Mucosa of rectum (tissue), 2 donors: Measurements from ENCODE around the gene SATB2.

Experiments
- H3K27ac ChIP-seq, 2 donors: one replicate each; pipeline ENCODE4 v1.7.0; 2013; ENCODE audit warnings: inconsistent platforms in 2 of 2, low read depth in 2 of 2, low read length in 2 of 2
- H3K27me3 ChIP-seq, 2 donors: one replicate each; pipeline ENCODE4 v1.7.0; 2013; ENCODE audit warnings: low read length in 2 of 2; ENCODE audit not compliant: control insufficient read depth in 2 of 2, insufficient read depth in 2 of 2
- H3K36me3 ChIP-seq, 2 donors: one replicate each; pipeline ENCODE4 v1.7.0; 2013; ENCODE audit warnings: low read length in 2 of 2; ENCODE audit not compliant: control insufficient read depth in 2 of 2, insufficient read depth in 2 of 2
- H3K4me1 ChIP-seq, 2 donors: one replicate each; pipeline ENCODE4 v1.7.0; 2013; ENCODE audit warnings: low read length in 2 of 2, mild to moderate bottlenecking in 1 of 2; ENCODE audit not compliant: control insufficient read depth in 2 of 2, insufficient read depth in 2 of 2
- H3K4me3 ChIP-seq, 2 donors: one replicate each; pipeline ENCODE4 v1.7.0; 2013; ENCODE audit warnings: low read length in 2 of 2
- H3K9ac ChIP-seq, 2 donors: one replicate each; pipeline ENCODE4 v1.7.0; 2013; ENCODE audit warnings: low read length in 2 of 2, low read depth in 1 of 2, mild to moderate bottlenecking in 1 of 2
- H3K9me3 ChIP-seq, 2 donors: one replicate each; pipeline ENCODE4 v1.7.0; 2013; ENCODE audit warnings: low read length in 2 of 2; ENCODE audit not compliant: control insufficient read depth in 2 of 2
- donor health status: healthy.
- donor health status: Normal muscosa, but diverticular disease.

SATB2 gene

GRCh38 chr2:199452260-199452990 lies 5.3 kb downstream of the SATB2 start:
- peaks cover 0 to 5% of the 10 kb centered on the region in 2 donors for H3K36me3 ChIP-seq
- H3K27me3 ChIP-seq = peaks cover 6 to 7% of the 10 kb centered on the region in 2 donors
- H3K4me1 ChIP-seq = peaks cover 3 to 22% of the 10 kb centered on the region in 2 donors
- peak overlapping the region; percentile 38 to 61 for H3K4me3 ChIP-seq
- peak overlapping the region in 1 of 2 donors; percentile 37 for H3K27ac ChIP-seq
- no peaks in the 10 kb centered on the region for H3K9me3 ChIP-seq
- H3K9ac ChIP-seq = peak overlapping the region in 1 of 2 donors; percentile 47

GRCh38 chr2:199449956-199450355 lies 7.8 kb downstream of the SATB2 start:
- peaks cover 0 to 6% of the 10 kb centered on the region in 2 donors for H3K27me3 ChIP-seq
- H3K9me3 ChIP-seq = no peaks in the 10 kb centered on the region
- peak overlapping the region in 1 of 2 donors; percentile 47 for H3K9ac ChIP-seq
- H3K4me3 ChIP-seq = no peak overlapping the region
- peaks cover 0 to 5% of the 10 kb centered on the region in 2 donors for H3K36me3 ChIP-seq
- H3K27ac ChIP-seq = no peak overlapping the region
- H3K4me1 ChIP-seq = peaks cover 14 to 33% of the 10 kb centered on the region in 2 donors

- Histone ChIP-seq H3K9me3 (no peaks in the 10 kb centered on the region), H3K4me1 (peaks cover 14 to 33% of the 10 kb centered on the region in 2 donors), H3K4me3 (no peak overlapping the region), H3K27me3 (peaks cover 0 to 6% of the 10 kb centered on the region in 2 donors), H3K27ac (no peak overlapping the region), H3K36me3 (peaks cover 0 to 5% of the 10 kb centered on the region in 2 donors), H3K9ac (peak overlapping the region in 1 of 2 donors; percentile 47)
Observed at GRCh38 chr2:199449455-199449854, 8.3 kb downstream of the SATB2 start.

GRCh38 chr2:199446996-199447576 lies 10.7 kb downstream of the SATB2 start:
- peaks cover 21 to 30% of the 10 kb centered on the region in 2 donors for H3K4me1 ChIP-seq
- no peaks in the 10 kb centered on the region for H3K27me3 ChIP-seq
- peak overlapping the region; percentile 38 to 43 for H3K27ac ChIP-seq
- H3K9ac ChIP-seq = peak overlapping the region; percentile 38 to 47
- peaks cover under 1 to 3% of the 10 kb centered on the region in 2 donors for H3K36me3 ChIP-seq
- H3K4me3 ChIP-seq = peak overlapping the region; percentile 39 to 43
- H3K9me3 ChIP-seq = no peaks in the 10 kb centered on the region

GRCh38 chr2:199444749-199445148 lies 13.0 kb downstream of the SATB2 start:
- H3K27ac ChIP-seq = peak overlapping the region in 1 of 2 donors; percentile 18
- no peak overlapping the region for H3K4me3 ChIP-seq
- no peaks in the 10 kb centered on the region for H3K9me3 ChIP-seq
- no peaks in the 10 kb centered on the region for H3K27me3 ChIP-seq
- peaks cover 0 to 5% of the 10 kb centered on the region in 2 donors for H3K36me3 ChIP-seq
- peaks cover 26 to 29% of the 10 kb centered on the region in 2 donors for H3K4me1 ChIP-seq
- no peak overlapping the region for H3K9ac ChIP-seq

- H3K27ac ChIP-seq = no peak overlapping the region
- no peaks in the 10 kb centered on the region for H3K9me3 ChIP-seq
- H3K4me1 ChIP-seq = peaks cover 29 to 34% of the 10 kb centered on the region in 2 donors
- peaks cover 0 to 9% of the 10 kb centered on the region in 2 donors for H3K36me3 ChIP-seq
- no peaks in the 10 kb centered on the region for H3K27me3 ChIP-seq
- no peak overlapping the region for H3K4me3 ChIP-seq
- H3K9ac ChIP-seq = no peak overlapping the region
Observed at GRCh38 chr2:199443589-199444130, 14.1 kb downstream of the SATB2 start.

GRCh38 chr2:199442173-199442572 lies 15.6 kb downstream of the SATB2 start:
- Histone ChIP-seq H3K4me3 (no peak overlapping the region), H3K9me3 (no peaks in the 10 kb centered on the region), H3K27ac (peak overlapping the region; percentile 58 to 62), H3K36me3 (peaks cover 0 to 13% of the 10 kb centered on the region in 2 donors), H3K9ac (peak overlapping the region in 1 of 2 donors; percentile 8), H3K4me1 (peaks cover 31 to 38% of the 10 kb centered on the region in 2 donors), H3K27me3 (no peaks in the 10 kb centered on the region)

- Histone ChIP-seq H3K36me3 (peaks cover 0 to 13% of the 10 kb centered on the region in 2 donors), H3K27me3 (no peaks in the 10 kb centered on the region), H3K4me3 (no peak overlapping the region), H3K9me3 (no peaks in the 10 kb centered on the region), H3K9ac (peak overlapping the region in 1 of 2 donors; percentile 8), H3K4me1 (peaks cover 33 to 36% of the 10 kb centered on the region in 2 donors), H3K27ac (peak overlapping the region; percentile 58 to 62)
Observed at GRCh38 chr2:199441759-199442158, 16.0 kb downstream of the SATB2 start.

- no peak overlapping the region for H3K9ac ChIP-seq
- no peak overlapping the region for H3K4me3 ChIP-seq
- H3K27me3 ChIP-seq = no peaks in the 10 kb centered on the region
- H3K4me1 ChIP-seq = peaks cover 27 to 34% of the 10 kb centered on the region in 2 donors
- H3K36me3 ChIP-seq = peaks cover 3 to 13% of the 10 kb centered on the region in 2 donors
- no peaks in the 10 kb centered on the region for H3K9me3 ChIP-seq
- no peak overlapping the region for H3K27ac ChIP-seq
Observed at GRCh38 chr2:199440118-199440517, 17.6 kb downstream of the SATB2 start.

- Histone ChIP-seq H3K9me3 (no peaks in the 10 kb centered on the region), H3K4me3 (no peak overlapping the region), H3K36me3 (peaks cover 5 to 13% of the 10 kb centered on the region in 2 donors), H3K9ac (no peak overlapping the region), H3K27me3 (no peaks in the 10 kb centered on the region), H3K4me1 (peaks cover 26 to 32% of the 10 kb centered on the region in 2 donors), H3K27ac (no peak overlapping the region)
Observed at GRCh38 chr2:199439542-199439941, 18.2 kb downstream of the SATB2 start.
